HEK293T (cell line): ENCODE measurements around the gene DOCK3.

Source experiments
- CTCF ChIA-PET: fragments of 350-600 bp; formaldehyde crosslinking; extraction: SDS; loops from one replicate; lab custom pipeline; 2021; ENCODE audit warnings: antibody characterized with exemption, inconsistent platforms; lab: Yijun Ruan, JAX
- POLR2A ChIA-PET: fragments of 350-600 bp; formaldehyde crosslinking; extraction: SDS; loops from one replicate; lab custom pipeline; 2020; ENCODE audit warnings: antibody characterized with exemption, inconsistent platforms; lab: Yijun Ruan, JAX
- DNase-seq: peaks from one replicate; pipeline ENCODE4 v3.0.0; 2012; ENCODE audit warnings: mixed read lengths; ENCODE audit errors: extremely low spot score
- ARNT ChIP-seq: fragments of 450-650 bp; IDR thresholded peaks from 2 replicates; pipeline ENCODE4 v1.6.1; 2017; ENCODE audit warnings: mild to moderate bottlenecking
- BHLHE40 ChIP-seq: fragments of 450-650 bp; IDR thresholded peaks from 2 replicates; pipeline ENCODE4 v1.6.1; 2016; ENCODE audit warnings: mild to moderate bottlenecking, moderate library complexity, borderline replicate concordance
- CTBP1 ChIP-seq: fragments of 450-650 bp; IDR thresholded peaks from 2 replicates; pipeline ENCODE4 v1.6.1; 2016; ENCODE audit warnings: borderline replicate concordance
- ELF4 ChIP-seq: fragments of 450-650 bp; IDR thresholded peaks from 2 replicates; pipeline ENCODE4 v1.6.1; 2017; ENCODE audit warnings: antibody characterized with exemption
- FOXA1 ChIP-seq: fragments of 450-650 bp; IDR thresholded peaks from 2 replicates; pipeline ENCODE4 v1.6.1; 2016; ENCODE audit warnings: mild to moderate bottlenecking
- FOXK2 ChIP-seq: fragments of 450-650 bp; IDR thresholded peaks from 2 replicates; pipeline ENCODE4 v1.6.1; 2016; ENCODE audit warnings: mild to moderate bottlenecking
- FOXM1 ChIP-seq: fragments of 450-650 bp; IDR thresholded peaks from 2 replicates; pipeline ENCODE4 v1.6.1; 2017; ENCODE audit warnings: mild to moderate bottlenecking, borderline replicate concordance
- HDGF ChIP-seq: fragments of 450-650 bp; IDR thresholded peaks from 2 replicates; pipeline ENCODE4 v1.6.1; 2017; ENCODE audit warnings: antibody characterized with exemption, borderline replicate concordance
- L3MBTL2 ChIP-seq: fragments of 450-650 bp; conservative IDR thresholded peaks from 2 replicates; pipeline ENCODE4 v1.6.1; 2016; ENCODE audit warnings: mild to moderate bottlenecking
- LEF1 ChIP-seq: fragments of 450-650 bp; IDR thresholded peaks from 2 replicates; pipeline ENCODE4 v1.6.1; 2017; ENCODE audit warnings: mild to moderate bottlenecking, borderline replicate concordance
- NFRKB ChIP-seq: fragments of 450-650 bp; IDR thresholded peaks from 2 replicates; pipeline ENCODE4 v1.6.1; 2016; ENCODE audit warnings: mild to moderate bottlenecking, moderate library complexity
- SP1 ChIP-seq: fragments of 450-650 bp; IDR thresholded peaks from 2 replicates; pipeline ENCODE4 v1.6.1; 2017
- SUZ12 ChIP-seq: fragments of 450-650 bp; IDR thresholded peaks from 2 replicates; pipeline ENCODE4 v1.6.1; 2016; ENCODE audit warnings: mild to moderate bottlenecking
- TARDBP ChIP-seq: fragments of 450-650 bp; IDR thresholded peaks from 2 replicates; pipeline ENCODE4 v1.6.1; 2016
- ZNF384 ChIP-seq: fragments of 450-650 bp; IDR thresholded peaks from 2 replicates; pipeline ENCODE4 v1.6.1; 2016
- TF ChIP-seq, protein P1 (sequence below): fragments of 450-650 bp; IDR thresholded peaks from 2 replicates; pipeline ENCODE4 v1.6.1; 2016

The DOCK3 gene

DNA sequence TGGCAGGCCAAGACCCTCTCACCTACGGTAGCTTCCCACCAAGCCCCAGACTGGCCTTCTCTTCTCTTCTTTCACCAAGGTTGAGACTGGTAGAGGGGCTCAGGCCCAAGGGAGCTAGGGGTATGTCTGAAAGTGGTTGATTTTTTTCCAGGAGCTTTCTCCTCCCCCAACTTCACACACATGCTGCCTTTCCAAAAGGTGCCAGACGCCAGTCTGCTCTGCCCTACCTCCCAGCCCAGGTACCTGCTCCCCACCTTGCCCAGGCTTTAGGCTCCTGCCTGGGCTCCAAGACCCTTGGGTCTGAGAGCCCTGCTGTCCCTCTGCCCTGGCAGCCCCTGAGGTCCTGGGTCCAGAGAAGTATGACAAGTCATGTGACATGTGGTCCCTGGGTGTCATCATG, 29.3 kb upstream of the DOCK3 start:
- POLR2A ChIA-PET, result no interaction called here
- CTCF ChIA-PET, result no interaction called here

GRCh38 chr3:50648313-50648712, 26.4 kb upstream of the DOCK3 start:
- ChIA-PET CTCF (no interaction called here), POLR2A (no interaction called here)
- TF ChIP-seq CTBP1, result no peak
- no peak for TF ChIP-seq FOXM1
- no peak for TF ChIP-seq LEF1
- no peak for TF ChIP-seq FOXK2
- TF ChIP-seq, protein P1, sequence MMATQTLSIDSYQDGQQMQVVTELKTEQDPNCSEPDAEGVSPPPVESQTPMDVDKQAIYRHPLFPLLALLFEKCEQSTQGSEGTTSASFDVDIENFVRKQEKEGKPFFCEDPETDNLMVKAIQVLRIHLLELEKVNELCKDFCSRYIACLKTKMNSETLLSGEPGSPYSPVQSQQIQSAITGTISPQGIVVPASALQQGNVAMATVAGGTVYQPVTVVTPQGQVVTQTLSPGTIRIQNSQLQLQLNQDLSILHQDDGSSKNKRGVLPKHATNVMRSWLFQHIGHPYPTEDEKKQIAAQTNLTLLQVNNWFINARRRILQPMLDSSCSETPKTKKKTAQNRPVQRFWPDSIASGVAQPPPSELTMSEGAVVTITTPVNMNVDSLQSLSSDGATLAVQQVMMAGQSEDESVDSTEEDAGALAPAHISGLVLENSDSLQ, result no peak
- no peak for TF ChIP-seq NFRKB
- no peak for TF ChIP-seq TARDBP
- no peak for TF ChIP-seq FOXA1
- no peak for TF ChIP-seq L3MBTL2
- no peak for TF ChIP-seq SP1
- TF ChIP-seq ARNT, result no peak
- DNase-seq, result no peak

More for the DNA sequence above, 29.3 kb upstream of the DOCK3 start:
- no peak for TF ChIP-seq L3MBTL2
- no peak for TF ChIP-seq LEF1
- TF ChIP-seq SP1, result no peak
- TF ChIP-seq, protein P1, result no peak
- no peak for TF ChIP-seq ELF4
- TF ChIP-seq CTBP1, result no peak
- no peak for DNase-seq

- ChIA-PET CTCF (no interaction called here), POLR2A (no interaction called here)
- TF ChIP-seq NFRKB (no peak), SUZ12 (no peak), ARNT (no peak), SP1 (no peak), TARDBP (no peak), LEF1 (no peak), FOXK2 (no peak), CTBP1 (no peak), BHLHE40 (no peak), ELF4 (no peak)
- TF ChIP-seq, protein P1, result no peak
- no peak for DNase-seq
Observed at GRCh38 chr3:50648944-50649343, 25.8 kb upstream of the DOCK3 start.

DNA sequence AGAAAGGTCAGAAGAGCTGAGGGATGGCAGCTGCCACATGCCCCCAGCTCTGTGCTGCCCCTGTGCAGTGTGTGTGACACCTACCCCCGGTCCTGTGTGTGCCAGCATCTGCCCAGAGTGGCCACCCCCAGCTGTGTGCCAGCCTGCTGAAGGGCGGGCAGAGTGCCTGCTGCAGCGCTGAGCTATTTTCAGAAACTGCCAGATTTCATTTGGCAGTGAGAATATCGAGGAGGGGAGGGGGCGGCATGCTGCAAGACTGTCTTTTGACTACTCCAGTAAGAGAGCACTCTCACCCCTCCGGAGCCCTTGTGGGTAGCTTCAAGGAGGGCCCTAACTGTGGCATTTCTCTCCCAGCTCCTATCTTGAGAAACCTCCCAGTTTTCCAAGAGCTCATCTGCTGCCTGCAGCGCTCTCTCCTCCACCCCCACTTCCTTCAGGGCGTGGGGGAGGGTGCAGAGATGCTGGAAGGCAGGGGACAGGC, 25.2 kb upstream of the DOCK3 start:
- CTCF ChIA-PET, result no interaction called here
- TF ChIP-seq FOXA1, result no peak
- no peak for TF ChIP-seq NFRKB
- no peak for TF ChIP-seq FOXM1
- no peak for TF ChIP-seq LEF1
- TF ChIP-seq ELF4, result no peak
- TF ChIP-seq, protein P1, result no peak
- TF ChIP-seq CTBP1, result no peak
- no peak for TF ChIP-seq BHLHE40
- no peak for TF ChIP-seq HDGF
- TF ChIP-seq SP1, result no peak
- TF ChIP-seq TARDBP, result no peak
- TF ChIP-seq SUZ12, result no peak
- TF ChIP-seq FOXK2, result no peak
- POLR2A ChIA-PET, result no interaction called here
- no peak for DNase-seq

DNA sequence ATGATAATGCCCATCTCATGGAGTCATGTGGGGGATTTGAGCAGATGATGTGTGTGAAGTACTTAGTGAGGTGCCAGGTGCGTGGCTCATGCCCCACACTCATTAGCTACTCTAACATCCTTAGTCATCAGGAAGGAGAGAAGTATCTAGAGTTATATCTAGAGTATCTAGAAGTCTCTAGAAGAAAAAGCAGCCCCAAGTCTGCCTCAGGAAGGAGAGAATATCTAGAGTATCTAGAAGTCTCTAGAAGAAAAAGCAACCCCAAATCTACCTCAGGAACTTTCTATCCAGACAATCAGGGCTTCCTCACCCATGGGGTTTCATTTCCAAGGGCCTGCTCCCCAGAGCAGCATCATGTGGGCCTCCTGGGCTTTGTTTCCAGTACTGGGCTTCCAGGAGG, 24.7 kb upstream of the DOCK3 start:
- no peak for DNase-seq
- ChIA-PET CTCF (no interaction called here), POLR2A (no interaction called here)
- TF ChIP-seq CTBP1 (no peak), HDGF (no peak), TARDBP (no peak), FOXM1 (no peak), LEF1 (no peak), SP1 (no peak), NFRKB (no peak), FOXK2 (no peak), L3MBTL2 (no peak), ZNF384 (no peak), ARNT (no peak), FOXA1 (no peak), ELF4 (no peak)
- TF ChIP-seq, protein P1, result no peak
